Uterine smooth muscle cell (primary cell): ENCODE measurements around the gene CCDC117. TPM values are rescaled to one million over a fixed set of nuclear protein-coding genes. Genes with fewer than 3 reads are reported as not detected.

Experiments used
- total RNA-seq: library from RNA; depleted of rRNA; stranded (reverse); fragments of >200 nt; gene quantifications from 2 replicates; pipeline ENCODE4 v1.2.3, GENCODE V29; 2014

CCDC117 gene
- 15.2 and 15.9 TPM in 2 replicates for total RNA-seq

GRCh38 chr22:28772633-28773460, at the start of gene CCDC117:
Gene CCDC117 (plus strand): TSS chr22:28772695. CDS start chr22:28772850, 155 bp downstream.

GRCh38 chr22:28741785-28742561, 30.5 kb upstream of the CCDC117 start, which contains the start of the genes CHEK2 and HSCB:
Gene CHEK2 (minus strand): TSS chr22:28741820. CDS start chr22:28734721, 7,099 bp downstream.
Gene HSCB (plus strand): TSS chr22:28742039. CDS start chr22:28742096, 57 bp downstream.

GRCh38 chr22:28800308-28801041, 28.0 kb downstream of the CCDC117 start, which contains the start of gene XBP1:
Gene XBP1 (minus strand): TSS chr22:28800569.

Other genes with a start within 250 kb of the CCDC117 start
- 21.8 and 31.4 TPM in 2 replicates for gene TTC28, start 92.9 kb upstream of the CCDC117 start, total RNA-seq
- gene CHEK2, start 30.9 kb upstream of the CCDC117 start, total RNA-seq = 20.6 and 30.1 TPM in 2 replicates
- gene HSCB, start 30.7 kb upstream of the CCDC117 start, total RNA-seq = 18.1 and 18.8 TPM in 2 replicates
- gene XBP1, start 27.9 kb downstream of the CCDC117 start, total RNA-seq = 303 and 354 TPM in 2 replicates
- 4.8 and 5.1 TPM in 2 replicates for gene ZNRF3, start 110.9 kb downstream of the CCDC117 start, total RNA-seq